ENCODE measurements around the gene MCOLN1.

GRCh38 chr19:7477758-7478157, 44.7 kb upstream of the MCOLN1 start:
- TF ChIP-seq CTCF (conservative IDR thresholded peaks at IDR 0.05; ENCODE audit: low read depth, low read length) (no peak), POLR2A (IDR thresholded peaks at IDR 0.05; ENCODE audit: low read depth, low read length) (no peak), SMC3 (IDR thresholded peaks at IDR 0.05; ENCODE audit: low read depth, low read length) (no peak), RAD21 (IDR thresholded peaks at IDR 0.05; ENCODE audit: low read length) (no peak), USF2 (IDR thresholded peaks at IDR 0.05; ENCODE audit: low read depth, low read length) (no peak), ELK1 (IDR thresholded peaks at IDR 0.05; ENCODE audit: borderline replicate concordance, low read depth, low read length) (no peak), RFX5 (IDR thresholded peaks at IDR 0.05; ENCODE audit: low read depth, low read length) (no peak), CEBPB (IDR thresholded peaks at IDR 0.05; ENCODE audit: low read depth, low read length) (no peak), FOS (IDR thresholded peaks at IDR 0.05; ENCODE audit: low read depth, low read length) (no peak)

Measured in IMR-90 (cell line).